B cell (primary cell): ENCODE data around the gene MYRIP. TPM values are rescaled to one million over a fixed set of nuclear protein-coding genes. Genes with fewer than 3 reads are reported as not detected.

Source experiments
- ATAC-seq: fragments of 200-7000 bp; cut with Tn5 transposase; one replicate; pipeline ENCODE4 v1.10.0; 2021; ENCODE audit warnings: low read depth, mild to moderate bottlenecking, moderate number of reproducible peaks, moderate library complexity
- CTCF ChIA-PET: fragments of 350-600 bp; sonication (Branson Sonifier 250); formaldehyde crosslinking; loops from one replicate; lab custom pipeline; 2021; ENCODE audit warnings: antibody characterized with exemption, inconsistent platforms; lab: Charles Lee
- POLR2A ChIA-PET: fragments of 350-600 bp; sonication (Branson Sonifier 250); formaldehyde crosslinking; loops from one replicate; lab custom pipeline; 2021; ENCODE audit warnings: antibody characterized with exemption; lab: Charles Lee
- DNase-seq: peaks from one replicate; pipeline ENCODE4 v3.0.0; 2013
- H2AFZ ChIP-seq: 2 replicates; pipeline ENCODE4 v1.6.1; 2012; ENCODE audit warnings: mild to moderate bottlenecking, low read depth, low read length; ENCODE audit not compliant: insufficient read depth, poor library complexity, severe bottlenecking
- H3K27ac ChIP-seq, 2 donors: 1 replicate in 1 of 2; 2 replicates in 1 of 2; pipeline ENCODE4 v1.5.1; 2012 to 2013; ENCODE audit warnings: low read length in 2 of 2, mild to moderate bottlenecking in 2 of 2, moderate library complexity in 1 of 2
- H3K27me3 ChIP-seq, 4 experiments: fragments of 200-600 bp in 1 of 4; sonication (generic) in 1 of 4; replicated peaks in 1 of 4; 1 replicate in 2 of 4; 2 replicates in 2 of 4; pipeline versions ENCODE4 v1.6.1 to v1.7.0; 2013 to 2016; ENCODE audit warnings: low read length in 3 of 4, mild to moderate bottlenecking in 2 of 4, mixed read lengths in 1 of 4, moderate library complexity in 1 of 4; ENCODE audit not compliant: insufficient read depth in 4 of 4, control insufficient read depth in 3 of 4; ENCODE audit errors: control extremely low read depth in 1 of 4
- H3K36me3 ChIP-seq, 2 experiments: replicated peaks in 1 of 2; 1 replicate in 1 of 2; 2 replicates in 1 of 2; pipeline versions ENCODE4 v1.6.1 to v1.7.1; 2013; ENCODE audit warnings: low read length in 1 of 2; ENCODE audit not compliant: insufficient read depth in 2 of 2, control insufficient read depth in 1 of 2; ENCODE audit errors: control extremely low read depth in 1 of 2, extremely low read depth in 1 of 2
- H3K4me1 ChIP-seq, 2 donors: fragments of 200-600 bp in 1 of 2; sonication (generic) in 1 of 2; 1 replicate in 1 of 2; 2 replicates in 1 of 2; pipeline versions ENCODE4 v1.5.1 to v1.6.1; 2013 to 2017; ENCODE audit warnings: low read length in 2 of 2; ENCODE audit not compliant: control insufficient read depth in 2 of 2, insufficient read depth in 2 of 2
- H3K4me2 ChIP-seq: replicated peaks from 2 replicates; pipeline ENCODE3; 2012; ENCODE audit warnings: mild to moderate bottlenecking, low read depth, low read length; ENCODE audit not compliant: poor library complexity, severe bottlenecking
- H3K4me3 ChIP-seq, 5 experiments: fragments of 200-600 bp in 1 of 5; sonication (generic) in 1 of 5; 1 replicate in 3 of 5; 2 replicates in 2 of 5; pipeline versions ENCODE4 v1.5.1 to v1.7.0; 2011 to 2016; ENCODE audit warnings: low read length in 4 of 5, mild to moderate bottlenecking in 4 of 5, low read depth in 2 of 5, control low read depth in 1 of 5, moderate library complexity in 1 of 5; ENCODE audit not compliant: insufficient read depth in 1 of 5; ENCODE audit errors: control extremely low read depth in 1 of 5, extremely low read depth in 1 of 5
- H3K79me2 ChIP-seq: fragments of 200-600 bp; sonication (generic); one replicate; pipeline ENCODE4 v1.6.0; 2016; ENCODE audit warnings: low read length; ENCODE audit not compliant: control insufficient read depth, insufficient read depth
- H3K9ac ChIP-seq: fragments of 200-600 bp; sonication (generic); 2 replicates; pipeline ENCODE4 v1.6.1; 2017; ENCODE audit warnings: mild to moderate bottlenecking, low read length, moderate library complexity
- H3K9me3 ChIP-seq, 3 donors: one replicate each; pipeline versions ENCODE4 v1.6.1 to v1.7.1; 2013; ENCODE audit warnings: low read length in 2 of 3; ENCODE audit not compliant: control insufficient read depth in 2 of 3, insufficient read depth in 1 of 3; ENCODE audit errors: control extremely low read depth in 1 of 3
- H4K20me1 ChIP-seq: 2 replicates; pipeline ENCODE4 v1.6.0; 2012; ENCODE audit warnings: mild to moderate bottlenecking, low read length; ENCODE audit not compliant: insufficient read depth, control insufficient read depth, poor library complexity, severe bottlenecking
- H3K27ac Mint-ChIP-seq: one replicate; pipeline ENCODE4 v1.8.0; 2021; ENCODE audit warnings: mixed read lengths
- H3K27me3 Mint-ChIP-seq: one replicate; pipeline ENCODE4 v1.8.0; 2021; ENCODE audit warnings: mixed read lengths
- H3K4me1 Mint-ChIP-seq: one replicate; pipeline ENCODE4 v1.8.0; 2021; ENCODE audit warnings: mixed read lengths
- H3K4me3 Mint-ChIP-seq: one replicate; pipeline ENCODE4 v1.8.0; 2021; ENCODE audit warnings: mixed read lengths
- H3K9me3 Mint-ChIP-seq: one replicate; pipeline ENCODE4 v1.8.0; 2022; ENCODE audit warnings: mixed read lengths; ENCODE audit not compliant: insufficient read depth
- CTCF ChIP-seq: fragments of 200-600 bp; IDR thresholded peaks from one replicate; pipeline ENCODE4 v1.8.0; 2022; ENCODE audit warnings: antibody characterized with exemption, mild to moderate bottlenecking
- EZH2 ChIP-seq: IDR thresholded peaks from 2 replicates; pipeline ENCODE4 v1.6.1; 2012; ENCODE audit warnings: borderline replicate concordance, low read depth, mild to moderate bottlenecking, moderate library complexity, low read length; ENCODE audit not compliant: insufficient read depth, poor library complexity, severe bottlenecking
- WGBS: methylation state at CpG from one replicate; pipeline ENCODE4 v1.1.5; 2013; ENCODE audit warnings: missing lambda C conversion rate; ENCODE audit not compliant: insufficient coverage; 5-methylcytosine and 5-hydroxymethylcytosine counted together
- intact Hi-C: fragments of 100-400 bp; cut with micrococcal nuclease; formaldehyde crosslinking; loops from one replicate; pipeline ENCODE4 v1.10.0; 2022
- polyA plus RNA-seq: library from polyadenylated mRNA; depleted of rRNA; stranded (reverse); fragments of >200 nt; gene quantifications from 2 replicates; pipeline ENCODE4 v1.2.3, GENCODE V29; 2012
- total RNA-seq, 2 donors: library from RNA; stranded (reverse); fragments of 120-200 nt in 1 of 2; gene quantifications; 1 replicate in 1 of 2; 2 replicates in 1 of 2; pipeline versions ENCODE4 v1.2.3 to v1.2.4, GENCODE V29; 2013 to 2022

The MYRIP gene
- total and polyA plus RNA-seq, 2 donors (not counting 1 experiment from before 2014, with no cell fraction given) = 0.03 to 0.10 TPM

- no peaks in the 10 kb centered on the region for H3K4me1 Mint-ChIP-seq
- Histone ChIP-seq H3K27ac (no peak overlapping the region), H3K9ac (no peak overlapping the region), H3K36me3 (no peaks in the 10 kb centered on the region), H3K4me1 (no peaks in the 10 kb centered on the region), H3K9me3 (peaks cover 0 to 8% (median 0%) of the 10 kb centered on the region in 3 donors), H3K4me2 (no peak overlapping the region), H3K79me2 (no peaks in the 10 kb centered on the region), H2AFZ (no peak overlapping the region), H3K27me3 (no peaks in the 10 kb centered on the region), H4K20me1 (no peaks in the 10 kb centered on the region), H3K4me3 (no peak overlapping the region)
- H3K4me3 Mint-ChIP-seq = no peak overlapping the region
- DNase-seq (no peak), ATAC-seq (no peak)
- POLR2A ChIA-PET = no interaction called here
- CTCF ChIA-PET = no interaction called here
- H3K27ac Mint-ChIP-seq = no peak overlapping the region
- intact Hi-C loops = no loop called here
- no peaks in the 10 kb centered on the region for H3K27me3 Mint-ChIP-seq
- WGBS = 98% methylated on average over 5 of the region's 5 CpGs
- H3K9me3 Mint-ChIP-seq = peaks cover 5% of the 10 kb centered on the region
- TF ChIP-seq CTCF (no peak), EZH2 (no peak)
Observed at GRCh38 chr3:40137591-40138295, 328.3 kb downstream of the MYRIP start.

DNA sequence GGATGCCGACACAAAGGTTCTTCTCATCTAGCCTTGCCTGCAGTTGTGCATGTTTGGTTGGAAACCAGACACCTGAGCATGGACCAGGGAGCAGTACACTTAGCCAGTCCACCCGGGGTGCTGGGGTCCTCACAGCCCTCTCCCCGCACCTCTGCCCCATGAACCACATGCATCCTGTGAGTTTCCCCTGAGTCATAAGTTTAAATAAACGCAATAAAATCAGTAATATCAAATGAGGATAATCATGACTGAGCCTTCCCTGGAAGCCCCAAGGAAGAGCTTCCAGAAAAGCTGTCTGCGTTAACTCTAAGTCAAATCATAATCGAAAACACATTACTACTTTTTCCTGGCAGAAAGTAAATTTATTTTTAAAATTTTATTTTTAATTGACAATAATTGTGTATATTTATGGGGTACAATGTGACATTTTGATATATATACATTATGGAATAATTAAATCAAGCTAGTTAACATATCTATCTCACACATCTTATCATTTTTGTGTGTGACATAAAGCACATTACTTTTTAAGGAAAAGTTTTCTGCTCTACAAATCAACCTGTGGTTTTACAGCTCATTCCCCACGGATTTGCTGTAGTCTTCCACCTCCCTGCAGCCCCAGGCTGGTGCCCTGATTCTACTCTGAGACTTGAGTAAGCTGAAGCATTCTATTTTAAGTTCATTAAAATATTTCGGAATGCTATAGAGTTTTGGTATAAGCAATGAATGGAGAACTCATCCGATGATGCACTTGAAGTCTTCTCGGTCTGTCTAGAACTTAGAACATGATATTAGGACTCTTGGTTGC is 334.1 kb downstream of the MYRIP start:
- CTCF ChIA-PET = no interaction called here
- H3K27ac Mint-ChIP-seq = no peak overlapping the region

More for the DNA sequence above, 334.1 kb downstream of the MYRIP start:
- no peak overlapping the region for H3K4me3 ChIP-seq
- no peaks in the 10 kb centered on the region for H3K4me1 Mint-ChIP-seq
- H3K27me3 Mint-ChIP-seq = peaks cover 2% of the 10 kb centered on the region
- DNase-seq (no peak), ATAC-seq (no peak)
- no peaks in the 10 kb centered on the region for H3K36me3 ChIP-seq
- no peak overlapping the region for H3K4me3 Mint-ChIP-seq
- no peak overlapping the region for H3K27ac ChIP-seq
- no peaks in the 10 kb centered on the region for H4K20me1 ChIP-seq
- intact Hi-C loops = no loop called here
- H3K79me2 ChIP-seq = no peaks in the 10 kb centered on the region
- peaks cover 5% of the 10 kb centered on the region for H3K9me3 Mint-ChIP-seq
- H2AFZ ChIP-seq = no peak overlapping the region
- POLR2A ChIA-PET = no interaction called here
- H3K9ac ChIP-seq = no peak overlapping the region
- H3K27me3 ChIP-seq = peaks cover 0 to 5% (median 1%) of the 10 kb centered on the region in 4 experiments
- H3K9me3 ChIP-seq = no peaks in the 10 kb centered on the region
- 83% methylated on average over 2 of the region's 10 CpGs for WGBS
- TF ChIP-seq EZH2 = no peak
- TF ChIP-seq CTCF = no peak
- no peak overlapping the region for H3K4me2 ChIP-seq
- H3K4me1 ChIP-seq = no peaks in the 10 kb centered on the region
